Liver (tissue), 9 donors: ENCODE data around the gene PTRHD1. TPM values are rescaled to one million over a fixed set of nuclear protein-coding genes. Genes with fewer than 3 reads are reported as not detected.

Experiments used
- DNase-seq: peaks from one replicate; pipeline ENCODE4 v3.0.0-alpha.2; 2017; ENCODE audit warnings: low spot score
- H3K27ac ChIP-seq, 2 donors: one replicate each; pipeline ENCODE4 v1.7.0; 2013; ENCODE audit warnings: inconsistent platforms in 2 of 2, low read length in 2 of 2, control low read depth in 1 of 2, low read depth in 1 of 2, mild to moderate bottlenecking in 1 of 2
- H3K27me3 ChIP-seq, 4 donors: one replicate each; pipeline versions ENCODE4 v1.6.1 to v1.7.0; 2013; ENCODE audit warnings: low read length in 3 of 4, inconsistent platforms in 1 of 4, mild to moderate bottlenecking in 1 of 4, moderate library complexity in 1 of 4; ENCODE audit not compliant: control insufficient read depth in 4 of 4, insufficient read depth in 4 of 4
- H3K36me3 ChIP-seq, 4 donors: one replicate each; pipeline versions ENCODE4 v1.6.1 to v1.7.0; 2013; ENCODE audit warnings: low read length in 3 of 4, mild to moderate bottlenecking in 3 of 4, low read depth in 1 of 4, moderate library complexity in 1 of 4; ENCODE audit not compliant: control insufficient read depth in 4 of 4, insufficient read depth in 3 of 4
- H3K4me1 ChIP-seq, 4 donors: one replicate each; pipeline versions ENCODE4 v1.6.1 to v1.7.0; 2013; ENCODE audit warnings: low read length in 3 of 4, mild to moderate bottlenecking in 3 of 4, moderate library complexity in 1 of 4; ENCODE audit not compliant: control insufficient read depth in 4 of 4, insufficient read depth in 4 of 4
- H3K4me3 ChIP-seq, 3 donors: one replicate each; pipeline versions ENCODE4 v1.6.1 to v1.7.0; 2013; ENCODE audit warnings: low read length in 3 of 3, control low read depth in 1 of 3, low read depth in 1 of 3, mild to moderate bottlenecking in 1 of 3
- H3K9ac ChIP-seq, 2 donors: one replicate each; pipeline ENCODE4 v1.7.0; 2013; ENCODE audit warnings: low read length in 2 of 2, mild to moderate bottlenecking in 2 of 2, moderate library complexity in 2 of 2, control low read depth in 1 of 2, low read depth in 1 of 2
- H3K9me3 ChIP-seq, 4 donors: one replicate each; pipeline versions ENCODE4 v1.6.1 to v1.7.0; 2013; ENCODE audit warnings: low read length in 3 of 4; ENCODE audit not compliant: control insufficient read depth in 4 of 4
- ATF3 ChIP-seq: IDR thresholded peaks from 2 replicates; pipeline ENCODE4 v1.6.1; 2016; ENCODE audit warnings: antibody characterized with exemption
- EGR1 ChIP-seq, 2 donors: IDR thresholded peaks; 2 replicates each; pipeline ENCODE4 v1.6.1; 2016 to 2018; ENCODE audit warnings: antibody characterized with exemption in 2 of 2, low read depth in 2 of 2
- FOXA2 ChIP-seq: IDR thresholded peaks from 2 replicates; pipeline ENCODE4 v1.6.1; 2016; ENCODE audit warnings: antibody characterized with exemption
- JUND ChIP-seq, 2 donors: IDR thresholded peaks; 2 replicates each; pipeline ENCODE4 v1.6.1; 2016; ENCODE audit warnings: antibody characterized with exemption in 2 of 2
- NR2F2 ChIP-seq: IDR thresholded peaks from 2 replicates; pipeline ENCODE4 v1.6.1; 2016; ENCODE audit warnings: antibody characterized with exemption
- RAD21 ChIP-seq, 2 donors: IDR thresholded peaks; 2 replicates each; pipeline ENCODE4 v1.6.1; 2016; ENCODE audit warnings: antibody characterized with exemption in 2 of 2, mild to moderate bottlenecking in 2 of 2
- REST ChIP-seq: IDR thresholded peaks from 2 replicates; pipeline ENCODE4 v1.6.1; 2016; ENCODE audit warnings: antibody characterized with exemption, mild to moderate bottlenecking
- SP1 ChIP-seq: IDR thresholded peaks from 2 replicates; pipeline ENCODE4 v1.6.1; 2018; ENCODE audit warnings: antibody characterized with exemption, mild to moderate bottlenecking
- TAF1 ChIP-seq: conservative IDR thresholded peaks from 2 replicates; pipeline ENCODE4 v1.6.1; 2016; ENCODE audit warnings: antibody characterized with exemption, mild to moderate bottlenecking
- YY1 ChIP-seq: IDR thresholded peaks from 2 replicates; pipeline ENCODE4 v1.6.1; 2016; ENCODE audit warnings: antibody characterized with exemption, mild to moderate bottlenecking
- ZBTB33 ChIP-seq: IDR thresholded peaks from 2 replicates; pipeline ENCODE4 v1.6.1; 2016; ENCODE audit warnings: antibody characterized with exemption
- WGBS: extraction: QIAGEN DNeasy Blood & Tissue Kit; methylation state at CpG from one replicate; pipeline ENCODE4 v1.1.7; 2013; 5-methylcytosine and 5-hydroxymethylcytosine counted together
- polyA plus RNA-seq, 2 donors: library from polyadenylated mRNA; stranded (reverse) in 1 of 2; unstranded in 1 of 2; fragments of 200-250 nt in 1 of 2; fragments of >200 nt in 1 of 2; fragmentation: Nextera tagmentation in 1 of 2; extraction: Ambion mirVana in 1 of 2; gene quantifications; one replicate each; pipeline versions ENCODE4 v1.2.1 to v1.2.3, GENCODE V29; 2013 to 2015
- total RNA-seq, 2 donors: library from RNA; depleted of rRNA; stranded (reverse); fragments of >200 nt; gene quantifications; one replicate each; pipeline ENCODE4 v1.2.3, GENCODE V29; 2014
- donor health status: healthy.
- donor health status: healthy.
- donor health status: healthy.
- donor health status: healthy.
- donor health status: healthy.

PTRHD1 gene
- total and polyA plus RNA-seq, 4 donors: 9.9 to 50.9 (median 20.7) TPM

- TF ChIP-seq YY1 (no peak), ZBTB33 (no peak), RAD21 (IDR thresholded peaks at IDR 0.05) (no peak), SP1 (no peak), ATF3 (no peak), FOXA2 (no peak), NR2F2 (no peak)
Measured at GRCh38 chr2:24840962-24841945, 48.1 kb upstream of the PTRHD1 start (continued).

- no peak for DNase-seq
- TF ChIP-seq JUND (IDR thresholded peaks at IDR 0.05): no peak
Measured at GRCh38 chr2:24840164-24840869, 47.1 kb upstream of the PTRHD1 start.

GRCh38 chr2:24839729-24840128 is 46.5 kb upstream of the PTRHD1 start:
- Histone ChIP-seq H3K4me3 (no peak overlapping the region), H3K9me3 (no peaks in the 10 kb centered on the region), H3K27me3 (no peaks in the 10 kb centered on the region), H3K27ac (no peak overlapping the region), H3K9ac (no peak overlapping the region), H3K4me1 (no peaks in the 10 kb centered on the region), H3K36me3 (peaks cover 0 to 2% (median 0%) of the 10 kb centered on the region in 4 donors)
- no peak for DNase-seq
- TF ChIP-seq TAF1 (no peak), YY1 (no peak), EGR1 (IDR thresholded peaks at IDR 0.05; ENCODE audit: low read depth in 2 of 2) (no peak), REST (no peak)
- WGBS: 93% methylated on average over 15 of the region's 15 CpGs

More at GRCh38 chr2:24840164-24840869, 47.1 kb upstream of the PTRHD1 start:
- H3K9ac ChIP-seq: no peak overlapping the region
- WGBS: 64% methylated on average over 17 of the region's 17 CpGs
- no peaks in the 10 kb centered on the region for H3K4me1 ChIP-seq
- H3K27ac ChIP-seq: no peak overlapping the region
- no peaks in the 10 kb centered on the region for H3K27me3 ChIP-seq
- no peaks in the 10 kb centered on the region for H3K9me3 ChIP-seq
- peaks cover 0 to 2% (median 0%) of the 10 kb centered on the region in 4 donors for H3K36me3 ChIP-seq
- H3K4me3 ChIP-seq: no peak overlapping the region
